HL-60 (cell line): Measurements from ENCODE around the gene DIDO1.

Source experiments
- CTCF ChIP-seq: IDR thresholded peaks from one replicate; pipeline ENCODE4 v1.5.1; 2011; ENCODE audit warnings: low read length, control low read depth, inconsistent platforms; ENCODE audit not compliant: insufficient read depth
- GABPA ChIP-seq: IDR thresholded peaks from 2 replicates; pipeline ENCODE4 v1.6.1; 2012; ENCODE audit warnings: low read depth
- POLR2AphosphoS5 ChIP-seq: IDR thresholded peaks from 2 replicates; pipeline ENCODE4 v1.6.1; 2012; ENCODE audit warnings: low read depth
- SPI1 ChIP-seq: IDR thresholded peaks from 2 replicates; pipeline ENCODE4 v1.6.1; 2012; ENCODE audit warnings: low read depth, mild to moderate bottlenecking, borderline replicate concordance
- TF ChIP-seq, protein P1 (sequence below): IDR thresholded peaks from 2 replicates; pipeline ENCODE4 v1.6.1; 2012; ENCODE audit warnings: low read depth; ENCODE audit not compliant: insufficient replicate concordance

DNA sequence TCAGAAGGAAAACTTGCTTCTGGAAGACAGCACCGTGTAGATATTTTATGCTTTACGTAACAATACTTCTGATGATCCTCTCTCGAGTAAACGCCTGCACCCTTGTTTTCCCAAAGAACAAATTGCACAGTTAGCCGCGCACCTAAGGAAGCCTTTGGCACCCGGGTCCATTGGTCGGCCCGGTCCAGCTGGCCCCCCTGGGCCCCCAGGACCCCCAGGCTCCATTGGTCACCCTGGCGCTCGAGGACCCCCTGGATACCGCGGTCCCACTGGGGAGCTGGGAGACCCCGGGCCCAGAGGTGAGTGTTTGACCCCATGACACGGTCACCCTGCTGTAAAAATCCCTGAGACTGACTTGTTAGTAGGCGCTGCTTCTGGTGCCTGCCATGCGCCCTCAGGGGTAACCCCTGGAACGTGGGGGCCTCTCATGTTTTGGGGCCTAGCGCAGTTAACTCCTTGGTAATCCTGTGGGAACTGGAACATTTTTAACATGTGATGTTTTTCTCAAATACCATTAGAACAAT is 89.3 kb downstream of the DIDO1 start:
- no peak for TF ChIP-seq CTCF
- TF ChIP-seq SPI1: no peak
- no peak for TF ChIP-seq POLR2AphosphoS5
- TF ChIP-seq, protein P1, sequence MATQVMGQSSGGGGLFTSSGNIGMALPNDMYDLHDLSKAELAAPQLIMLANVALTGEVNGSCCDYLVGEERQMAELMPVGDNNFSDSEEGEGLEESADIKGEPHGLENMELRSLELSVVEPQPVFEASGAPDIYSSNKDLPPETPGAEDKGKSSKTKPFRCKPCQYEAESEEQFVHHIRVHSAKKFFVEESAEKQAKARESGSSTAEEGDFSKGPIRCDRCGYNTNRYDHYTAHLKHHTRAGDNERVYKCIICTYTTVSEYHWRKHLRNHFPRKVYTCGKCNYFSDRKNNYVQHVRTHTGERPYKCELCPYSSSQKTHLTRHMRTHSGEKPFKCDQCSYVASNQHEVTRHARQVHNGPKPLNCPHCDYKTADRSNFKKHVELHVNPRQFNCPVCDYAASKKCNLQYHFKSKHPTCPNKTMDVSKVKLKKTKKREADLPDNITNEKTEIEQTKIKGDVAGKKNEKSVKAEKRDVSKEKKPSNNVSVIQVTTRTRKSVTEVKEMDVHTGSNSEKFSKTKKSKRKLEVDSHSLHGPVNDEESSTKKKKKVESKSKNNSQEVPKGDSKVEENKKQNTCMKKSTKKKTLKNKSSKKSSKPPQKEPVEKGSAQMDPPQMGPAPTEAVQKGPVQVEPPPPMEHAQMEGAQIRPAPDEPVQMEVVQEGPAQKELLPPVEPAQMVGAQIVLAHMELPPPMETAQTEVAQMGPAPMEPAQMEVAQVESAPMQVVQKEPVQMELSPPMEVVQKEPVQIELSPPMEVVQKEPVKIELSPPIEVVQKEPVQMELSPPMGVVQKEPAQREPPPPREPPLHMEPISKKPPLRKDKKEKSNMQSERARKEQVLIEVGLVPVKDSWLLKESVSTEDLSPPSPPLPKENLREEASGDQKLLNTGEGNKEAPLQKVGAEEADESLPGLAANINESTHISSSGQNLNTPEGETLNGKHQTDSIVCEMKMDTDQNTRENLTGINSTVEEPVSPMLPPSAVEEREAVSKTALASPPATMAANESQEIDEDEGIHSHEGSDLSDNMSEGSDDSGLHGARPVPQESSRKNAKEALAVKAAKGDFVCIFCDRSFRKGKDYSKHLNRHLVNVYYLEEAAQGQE: no peak
- no peak for TF ChIP-seq GABPA
